Forelimb muscle (tissue), 1 donor: Measurements from ENCODE around the gene TMUB1. TPM values are rescaled to one million over a fixed set of nuclear protein-coding genes. Genes with fewer than 3 reads are reported as not detected.

ENCODE experiments used
- DNase-seq: peaks from one replicate; pipeline ENCODE4 v3.0.0-alpha.2; 2013; ENCODE audit warnings: low read depth
- polyA plus RNA-seq: library from polyadenylated mRNA; unstranded; fragments of 120-200 nt; gene quantifications from one replicate; pipeline ENCODE4 v1.2.1, GENCODE V29; 2013; ENCODE audit not compliant: insufficient read length

Gene TMUB1
- polyA plus RNA-seq, 1 donor: 41.6 TPM

DNA sequence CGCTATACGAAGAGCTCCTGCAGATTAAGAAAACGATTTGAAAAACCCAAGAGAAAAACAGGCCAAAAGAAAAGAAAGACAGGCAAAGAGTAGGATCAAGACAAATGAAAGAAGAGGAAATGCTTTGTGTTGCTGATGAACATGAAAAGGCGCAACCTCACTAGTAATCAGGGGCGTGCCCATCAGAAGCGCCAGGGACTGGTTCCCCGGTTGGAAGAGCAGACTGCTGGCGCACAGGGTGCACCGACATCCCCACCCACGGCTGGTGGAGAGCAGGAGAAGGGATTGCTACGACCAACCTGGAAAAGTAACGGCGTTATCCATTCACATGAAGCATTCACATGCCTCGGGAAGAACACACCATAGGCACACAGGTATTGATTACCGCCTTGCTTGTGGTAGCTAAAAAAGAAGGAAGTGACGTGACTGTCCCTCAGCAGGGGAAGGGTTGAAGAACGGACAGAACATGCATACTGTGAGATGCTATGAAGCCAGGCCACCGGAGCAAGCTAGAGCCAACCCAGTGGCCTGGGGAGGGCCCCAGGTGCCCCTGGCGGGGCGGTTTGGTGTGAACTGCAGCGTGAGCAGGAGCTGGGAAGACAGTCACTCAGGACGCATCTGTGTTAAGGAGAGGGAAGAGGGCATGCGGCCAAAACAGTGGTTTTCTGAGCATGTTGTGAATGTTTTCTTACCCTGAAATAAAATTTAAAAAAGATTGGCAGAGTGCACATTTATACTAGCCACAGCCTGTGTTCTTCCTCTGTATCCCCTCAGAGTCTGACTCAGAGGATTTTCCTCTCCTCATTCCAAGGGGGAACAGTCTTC, 21.3 kb upstream of the TMUB1 start:
- no peak for DNase-seq

DNA sequence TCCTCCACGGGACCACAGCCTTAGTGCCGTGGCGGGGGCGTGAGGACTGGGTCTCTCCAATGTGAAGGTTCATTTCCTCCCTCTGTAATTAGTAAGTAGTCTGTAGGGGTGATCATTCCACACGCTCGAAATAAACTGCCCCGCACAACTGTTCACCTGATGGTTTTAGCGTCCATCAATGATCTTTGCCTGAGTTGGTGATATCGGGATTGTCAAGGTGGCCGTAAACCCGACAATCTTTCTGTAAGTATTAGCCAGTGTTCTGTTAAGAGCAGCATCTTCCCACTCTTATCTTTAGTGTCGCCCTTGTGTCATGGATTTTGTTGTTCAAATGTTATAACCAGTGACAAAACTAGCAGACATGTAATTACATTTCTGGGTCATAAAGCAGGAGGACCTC, 20.7 kb upstream of the TMUB1 start:
- no peak for DNase-seq

DNA sequence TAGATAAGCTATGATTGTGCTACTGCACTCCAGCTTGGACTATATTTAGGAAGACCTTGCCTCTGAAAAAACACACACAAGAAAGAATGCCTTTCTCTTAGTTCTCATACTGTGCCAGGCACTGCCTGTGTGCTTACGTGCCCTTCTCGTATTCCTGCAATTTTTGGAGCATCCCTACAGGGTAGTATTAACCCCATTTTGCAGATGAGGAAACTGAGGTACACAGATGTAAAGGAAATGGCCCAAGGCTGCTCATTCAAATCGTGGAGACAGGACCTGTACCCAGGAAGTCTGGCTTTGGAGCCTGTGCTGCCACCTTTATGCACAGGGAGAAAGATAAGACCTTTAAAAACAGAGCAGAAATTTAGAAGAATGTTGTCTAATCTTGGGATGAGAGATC, 19.7 kb upstream of the TMUB1 start:
- no peak for DNase-seq

DNA sequence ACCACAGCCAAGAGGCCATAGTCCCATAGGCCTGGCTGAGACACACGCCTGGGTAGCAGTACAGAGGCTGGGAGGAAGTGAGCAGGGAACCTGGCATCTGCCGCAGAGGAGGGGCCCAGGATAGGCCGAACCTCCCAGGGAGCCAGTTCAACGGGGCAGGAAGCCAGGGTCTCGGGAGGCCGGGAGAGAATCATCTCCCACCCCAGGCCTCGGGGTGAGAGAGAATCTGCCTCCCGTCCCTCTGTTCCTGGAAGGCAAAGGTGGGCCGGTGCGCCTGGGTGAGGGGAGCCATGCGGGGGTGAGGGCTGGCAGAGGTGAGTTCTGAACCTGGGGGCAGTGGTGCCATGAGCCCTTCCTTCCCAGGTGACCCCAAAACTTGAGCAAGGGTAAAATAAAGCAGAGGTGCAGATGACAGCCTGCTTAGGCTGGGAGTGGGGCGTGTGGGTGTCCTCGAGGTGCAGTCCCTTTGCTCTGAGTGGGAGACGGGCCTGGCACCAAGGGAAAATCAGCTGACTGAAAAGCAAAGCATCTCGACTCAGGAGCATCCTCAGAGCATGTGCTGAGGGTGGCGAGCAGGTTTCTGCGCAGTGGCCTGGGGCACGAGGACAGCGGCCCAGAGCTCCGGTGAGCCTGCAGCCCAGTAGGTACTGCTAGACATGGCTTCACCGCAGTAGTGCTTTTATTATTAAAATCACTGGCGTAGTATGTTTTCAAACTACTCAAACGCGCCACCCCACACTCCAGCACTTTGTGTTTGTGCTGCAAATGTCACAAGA, 18.5 kb upstream of the TMUB1 start:
- no peak for DNase-seq

DNA sequence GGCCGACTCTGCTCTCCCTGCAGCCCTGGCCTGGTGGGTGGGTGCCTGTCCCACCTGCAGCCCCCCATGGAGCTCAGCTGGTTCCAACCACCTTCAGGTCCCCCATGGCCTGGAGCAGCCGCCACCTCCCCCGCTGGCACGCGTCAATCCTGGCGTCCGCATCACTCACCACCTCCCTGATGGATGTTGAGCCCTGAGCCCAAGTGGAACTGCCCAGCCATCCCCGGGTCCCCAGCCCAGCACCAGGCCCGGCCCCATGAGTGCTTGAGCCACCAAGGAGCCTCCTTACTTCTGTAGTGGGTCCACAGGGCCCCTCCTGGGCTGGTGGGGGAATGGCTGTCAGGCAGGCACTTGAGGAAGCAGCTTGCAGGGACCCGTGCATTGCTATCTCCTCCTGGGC, 17.6 kb upstream of the TMUB1 start:
- DNase-seq: no peak

DNA sequence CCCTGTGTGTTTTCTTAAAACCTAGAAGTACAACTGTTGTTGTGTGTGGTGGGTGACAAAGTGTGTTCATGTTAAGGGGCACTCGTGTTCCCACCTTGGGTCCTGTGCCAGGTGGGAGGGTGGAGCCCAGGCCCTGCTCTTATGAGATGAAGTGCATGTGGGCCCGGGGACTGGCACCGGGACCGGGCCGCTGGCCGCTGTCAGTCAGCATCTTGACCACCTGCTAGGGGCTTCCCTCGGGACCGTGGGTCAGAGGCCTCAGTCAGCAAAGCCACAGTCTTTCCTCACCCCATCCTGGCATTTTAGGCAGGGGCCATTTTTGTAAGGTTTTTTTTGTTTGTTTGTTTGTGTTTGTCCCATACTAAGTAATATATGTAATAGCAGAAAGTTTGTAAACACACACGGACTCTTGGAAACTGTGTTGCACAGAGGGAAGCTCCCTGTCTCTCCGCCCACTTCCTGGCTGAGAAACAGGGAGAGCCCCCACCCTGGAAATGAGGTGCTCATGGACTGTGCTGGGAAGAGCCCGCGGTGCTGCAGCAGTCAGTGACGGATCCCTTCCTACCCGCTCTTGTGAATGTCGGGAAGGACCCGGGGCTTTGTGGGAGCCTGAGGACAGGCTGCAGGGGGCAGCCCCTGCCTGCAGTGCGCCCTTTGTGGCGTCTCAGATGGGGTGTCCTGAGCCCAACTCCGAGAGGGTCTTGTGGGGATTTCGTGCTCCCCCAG, 16.4 kb upstream of the TMUB1 start:
- no peak for DNase-seq

DNA sequence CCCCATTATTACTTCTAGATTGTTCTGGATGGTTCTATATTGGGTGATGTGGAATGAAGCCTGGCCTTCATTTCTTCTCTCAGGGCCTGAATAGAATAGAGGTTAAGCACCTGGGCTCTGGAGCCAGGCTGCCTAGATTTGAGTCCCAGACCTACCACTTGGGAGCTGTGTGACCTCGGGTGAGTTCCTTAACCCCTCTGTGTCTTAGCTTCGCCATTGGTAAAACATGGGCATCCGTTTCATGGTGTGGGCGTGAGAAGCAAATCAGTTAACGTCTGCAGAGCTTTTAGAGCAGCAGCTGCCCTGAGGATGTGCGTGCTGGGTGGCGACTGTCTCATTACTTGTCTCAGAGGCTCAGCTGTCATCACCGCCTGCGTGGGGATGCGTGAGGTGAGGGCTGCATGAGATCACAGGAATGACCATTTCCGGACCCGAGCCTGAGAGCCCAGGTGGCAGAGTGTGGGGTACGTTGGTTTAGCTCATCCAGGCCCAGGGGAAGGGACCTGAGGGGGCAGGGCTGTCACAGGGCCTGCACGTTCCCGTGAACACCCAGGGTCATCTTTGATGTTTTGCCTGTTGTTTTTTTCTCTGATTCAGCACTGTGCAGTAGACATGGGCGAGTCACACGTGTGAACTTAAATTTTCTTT, 12.7 kb upstream of the TMUB1 start:
- no peak for DNase-seq

DNA sequence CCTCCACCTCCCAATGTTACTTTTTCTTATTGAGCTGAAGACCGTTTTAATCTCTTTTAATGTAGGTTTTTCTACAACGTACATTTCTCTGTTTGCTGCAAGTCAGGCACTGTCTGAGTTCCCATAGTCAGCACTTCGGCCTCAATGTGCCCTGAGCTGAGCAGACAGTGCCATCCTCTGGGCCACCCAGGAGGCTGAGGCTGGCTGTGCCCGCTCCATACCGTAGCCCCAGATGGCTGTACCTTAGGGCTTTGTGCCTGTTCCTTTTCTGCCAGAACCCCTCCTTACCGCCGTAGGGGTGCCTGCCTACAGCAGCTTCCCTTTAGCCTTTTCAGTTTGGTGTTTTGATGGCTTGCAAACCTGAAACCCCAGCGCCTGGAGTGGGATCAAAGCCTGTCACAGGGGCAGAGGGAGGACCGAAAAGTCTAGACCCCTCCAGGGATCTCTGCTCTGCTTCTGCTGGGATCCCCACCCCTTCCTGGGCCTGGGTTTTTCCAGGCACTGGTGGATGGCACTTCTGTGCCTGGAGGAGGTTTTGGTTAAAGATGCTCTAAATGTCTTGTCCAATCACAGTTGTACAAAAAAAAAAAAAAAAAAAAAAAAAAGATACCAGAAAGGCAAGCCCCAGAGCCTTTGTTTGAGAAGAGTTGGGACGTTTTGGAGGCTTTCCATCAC, 12.0 kb upstream of the TMUB1 start:
- no peak for DNase-seq

DNA sequence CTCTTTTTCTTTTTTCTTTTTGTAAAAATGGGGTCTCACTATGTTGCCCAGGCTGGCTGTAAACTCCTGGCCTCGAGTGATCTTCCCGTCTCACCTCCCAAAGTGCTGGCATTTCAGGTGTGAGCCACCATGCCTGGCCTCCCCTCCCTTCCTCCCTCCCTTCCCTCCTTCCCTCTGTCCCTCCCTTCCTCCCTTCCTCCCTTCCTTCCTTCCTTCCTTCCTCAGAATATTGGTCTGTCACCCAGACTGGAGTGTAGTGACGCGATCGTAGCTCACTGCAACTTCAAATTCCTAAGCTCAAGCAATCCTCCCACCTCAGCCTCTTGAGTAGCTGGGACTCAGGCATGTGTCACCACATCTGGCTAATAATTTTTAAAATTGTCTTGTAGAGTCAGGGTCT, 11.4 kb upstream of the TMUB1 start:
- DNase-seq: no peak

DNA sequence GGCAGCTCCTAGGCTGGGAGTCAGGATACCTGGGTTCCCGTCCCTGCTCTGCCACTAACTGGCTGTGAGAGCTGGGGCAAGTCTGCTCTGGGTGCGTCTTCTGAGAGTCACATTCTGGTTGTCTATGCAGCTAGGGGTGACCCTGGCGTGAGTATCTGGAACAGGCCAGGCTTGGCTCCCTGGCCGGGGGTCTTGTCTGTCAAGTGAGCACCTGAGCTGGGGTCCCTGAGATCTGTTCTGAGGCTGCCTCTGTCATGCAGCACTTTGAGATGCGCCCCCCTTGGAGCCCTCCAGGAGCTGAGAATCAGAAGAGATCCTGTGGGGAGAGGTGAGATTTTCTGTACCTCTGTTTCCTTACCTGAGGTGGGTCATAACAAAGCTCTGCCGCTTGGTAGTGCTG, 10.5 kb upstream of the TMUB1 start:
- no peak for DNase-seq

DNA sequence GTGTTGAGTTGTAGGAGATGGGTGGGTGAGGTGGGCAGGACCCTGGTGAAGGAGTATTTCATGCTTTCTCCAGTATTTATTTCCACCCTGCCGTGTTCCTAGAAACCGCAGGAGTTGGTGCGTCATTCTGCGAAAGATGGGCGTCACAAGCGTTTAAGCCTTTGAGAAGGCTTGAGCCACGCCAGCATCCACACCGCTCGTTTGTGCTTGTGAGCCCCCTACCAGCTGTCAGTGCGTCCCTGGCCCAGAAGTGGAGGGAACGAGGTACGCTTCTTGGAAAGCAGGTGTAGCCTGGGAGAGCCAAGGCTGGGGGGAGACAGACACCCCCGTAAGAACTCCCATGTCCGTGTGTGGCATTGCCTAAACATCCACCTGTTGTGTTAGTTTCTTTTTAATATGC, 8.7 kb upstream of the TMUB1 start:
- DNase-seq: no peak

DNA sequence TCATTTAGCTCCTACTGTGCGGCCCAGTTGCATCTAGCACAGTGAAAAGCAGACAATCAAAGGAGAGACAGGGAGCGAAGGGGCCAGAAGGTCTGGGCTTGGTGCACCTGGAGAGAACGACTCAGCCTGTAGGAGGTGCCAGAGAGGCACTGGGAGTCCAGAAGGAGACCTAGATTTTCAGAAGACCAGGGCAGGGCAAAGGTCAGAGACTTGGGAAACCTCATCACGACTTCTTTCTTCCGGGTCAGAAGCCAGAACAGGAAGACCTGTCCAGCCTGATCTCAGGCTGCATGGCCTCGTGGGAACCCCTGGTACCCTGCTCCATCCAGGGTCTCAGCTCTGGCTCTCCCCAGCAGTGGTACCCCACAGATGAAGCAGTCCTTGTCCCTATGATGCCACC, 8.1 kb upstream of the TMUB1 start:
- no peak for DNase-seq

DNA sequence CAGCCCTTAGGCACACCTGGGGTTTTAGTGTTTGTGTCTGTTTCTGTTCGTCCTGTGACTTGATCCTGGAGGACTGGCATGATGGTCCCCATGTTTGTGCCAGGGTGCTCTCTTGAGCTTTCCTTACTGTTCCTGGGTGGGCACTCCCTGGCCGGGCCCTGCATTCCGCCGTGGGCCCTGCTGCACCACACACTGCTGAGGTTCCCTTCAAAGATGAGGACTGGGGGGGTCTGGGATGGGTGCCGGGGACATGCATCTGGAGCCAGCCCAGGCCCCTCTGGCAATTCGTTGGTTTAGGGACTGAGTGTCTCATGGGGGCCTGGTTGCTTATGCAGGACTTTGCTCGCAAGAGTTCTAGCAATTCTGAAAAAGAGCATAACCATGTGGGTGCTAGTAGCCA, 7.7 kb upstream of the TMUB1 start:
- no peak for DNase-seq

DNA sequence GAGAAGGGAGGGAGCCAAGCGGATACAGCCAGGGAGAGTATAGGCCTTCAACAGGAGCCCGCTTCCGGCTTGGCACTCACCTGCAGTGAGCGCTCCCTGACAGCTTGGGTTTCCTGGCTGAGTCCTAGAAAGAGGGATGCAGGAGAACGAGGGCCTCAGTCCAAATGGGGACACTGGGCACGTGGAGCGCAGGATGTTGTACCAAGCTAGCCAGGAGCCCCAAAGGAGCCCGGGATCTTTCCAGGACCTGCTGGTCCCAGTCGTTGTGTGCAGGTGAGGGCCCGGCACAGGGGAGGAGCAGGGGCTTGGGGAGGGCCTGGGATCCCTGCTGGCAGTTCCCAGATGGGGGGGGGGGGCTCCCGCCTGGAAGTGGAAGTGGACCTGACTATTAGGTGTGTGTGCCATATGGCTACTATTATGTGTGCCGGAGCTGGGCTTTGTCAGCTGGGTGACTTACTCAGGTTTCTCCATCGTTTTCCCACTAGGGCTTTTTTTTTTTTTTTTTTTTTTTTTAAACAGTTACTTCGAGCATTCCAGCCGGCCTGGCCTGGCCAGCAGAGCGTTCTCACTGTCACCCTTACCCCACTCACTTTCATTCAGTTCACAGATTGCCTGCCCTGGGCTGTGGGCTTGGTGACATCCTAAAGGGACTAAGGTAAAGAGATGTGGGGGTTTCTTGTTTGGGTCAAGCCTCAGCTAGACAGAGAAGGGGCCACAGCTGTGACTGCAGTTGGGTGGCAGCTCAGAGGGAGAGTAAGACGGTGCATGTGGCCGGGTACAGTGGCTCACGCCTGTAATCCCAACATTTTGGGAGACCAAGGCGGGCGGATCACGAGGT, 6.8 kb upstream of the TMUB1 start:
- no peak for DNase-seq

DNA sequence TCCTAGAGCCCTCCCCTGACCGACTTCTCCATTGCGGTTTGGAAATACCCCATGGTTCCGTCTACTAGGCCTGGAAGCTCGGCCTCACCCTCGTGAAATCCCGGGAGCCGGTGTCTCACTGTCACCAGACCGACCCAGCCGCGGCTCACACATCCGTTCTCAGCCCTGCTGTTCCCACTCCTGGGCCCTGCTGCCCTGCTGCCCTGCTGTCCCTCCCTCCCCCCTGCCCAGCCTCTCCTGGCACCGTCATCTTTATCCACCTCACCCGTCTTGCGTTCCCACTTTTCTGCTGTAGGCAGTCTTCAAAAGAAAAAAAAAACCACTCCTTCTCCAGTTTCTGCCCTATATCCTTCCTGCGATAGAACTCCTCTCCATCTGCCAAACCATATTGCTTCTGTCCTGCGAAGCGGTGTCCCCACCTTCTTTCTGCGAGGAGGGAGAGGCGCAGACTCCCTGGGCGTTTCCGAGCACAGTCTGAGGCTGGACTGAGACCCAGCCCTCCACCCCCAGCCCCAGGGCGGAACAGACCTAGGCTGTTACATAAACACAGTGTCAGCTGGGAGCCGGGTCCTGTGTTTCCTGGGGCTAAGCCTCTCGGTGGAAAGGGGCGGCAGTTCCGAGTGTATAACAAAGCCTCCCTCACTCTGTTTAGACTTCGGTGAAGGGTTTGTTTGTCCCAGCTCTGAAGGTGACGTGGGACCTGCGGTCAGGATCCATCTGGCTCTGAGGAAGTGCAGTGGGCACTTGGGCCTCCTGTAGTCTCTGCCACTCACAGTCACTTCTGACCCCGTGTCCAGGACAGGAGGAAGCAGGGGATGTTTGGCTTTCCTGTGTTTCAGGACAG, 5.8 kb upstream of the TMUB1 start:
- DNase-seq: no peak

DNA sequence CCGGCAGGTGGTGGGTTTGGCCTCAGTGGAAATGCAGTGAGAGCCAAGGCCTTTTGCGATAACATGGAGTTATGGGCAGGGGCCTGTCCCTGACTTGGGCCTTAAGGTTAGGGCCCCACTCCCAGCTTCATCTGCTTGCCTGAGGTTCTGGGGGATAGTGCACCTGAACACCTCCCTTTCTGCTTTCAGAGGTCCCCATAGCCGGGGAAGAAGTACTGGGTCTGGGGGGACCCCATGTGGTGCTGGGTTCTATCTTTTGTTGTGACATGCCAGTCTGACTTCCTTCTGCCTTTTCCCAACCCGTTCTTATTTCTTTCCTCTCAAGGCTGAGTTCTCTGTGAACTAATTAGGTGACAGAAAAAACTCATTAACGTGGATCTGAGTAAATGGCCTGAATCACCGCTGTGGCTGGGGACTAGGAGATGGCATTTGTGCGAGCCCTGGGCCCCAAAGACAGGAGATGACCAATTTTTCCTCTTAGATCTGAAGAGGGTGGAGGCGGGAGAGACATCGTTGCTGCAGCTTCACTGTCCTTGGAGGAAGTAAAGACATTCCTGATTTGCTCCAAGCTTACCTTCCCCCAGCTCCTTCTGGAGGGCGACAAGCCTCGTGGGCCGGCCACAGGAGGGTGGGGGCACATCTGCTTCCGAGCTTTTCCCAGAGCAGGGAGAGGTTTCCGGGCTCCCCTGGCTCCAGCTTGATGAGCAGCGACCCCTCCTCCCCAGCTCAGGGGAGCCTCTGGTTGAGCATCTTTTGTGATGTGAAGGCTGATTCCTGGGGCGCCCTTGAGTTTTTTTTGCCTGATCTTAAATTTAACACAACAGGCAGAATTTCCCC, 4.9 kb upstream of the TMUB1 start:
- DNase-seq: no peak

DNA sequence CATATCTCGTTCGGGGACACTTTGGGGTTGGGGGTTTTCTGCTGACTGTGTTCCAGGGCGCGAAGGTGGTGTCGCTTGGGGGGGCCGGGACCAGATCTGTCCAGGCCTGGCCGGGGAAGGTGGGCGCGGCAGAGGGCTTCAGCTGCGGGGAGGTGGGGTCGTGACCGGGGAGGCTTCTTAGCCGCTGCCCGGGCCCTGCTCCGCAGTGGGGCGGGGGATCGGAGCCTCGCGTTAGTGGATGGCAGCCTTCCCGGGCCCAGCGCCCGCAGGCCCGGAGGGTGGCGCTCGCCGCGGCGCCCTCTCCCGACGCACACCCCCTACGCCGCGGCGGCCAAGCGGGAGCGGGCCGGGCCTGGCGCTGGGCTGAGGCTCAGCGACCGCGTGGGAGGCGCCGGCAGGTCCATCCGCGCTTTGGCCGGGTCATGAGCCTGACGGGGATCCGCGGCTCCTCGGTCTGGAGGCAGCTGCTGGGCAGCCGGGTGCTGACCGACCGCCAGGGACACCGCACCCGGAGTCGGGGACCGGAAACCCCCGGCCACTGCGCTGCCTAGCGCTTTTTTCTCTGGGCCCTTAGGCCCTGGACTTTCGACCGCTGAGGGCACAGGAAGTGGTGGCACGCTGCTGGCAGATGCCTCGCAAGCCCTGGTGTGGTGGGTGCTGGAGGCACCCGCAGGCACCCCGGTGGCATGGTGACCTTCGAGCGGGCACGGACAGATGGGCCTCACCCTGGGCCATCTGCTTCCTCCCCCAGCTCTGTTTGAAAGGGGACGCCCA, 4.1 kb upstream of the TMUB1 start:
- no peak for DNase-seq

DNA sequence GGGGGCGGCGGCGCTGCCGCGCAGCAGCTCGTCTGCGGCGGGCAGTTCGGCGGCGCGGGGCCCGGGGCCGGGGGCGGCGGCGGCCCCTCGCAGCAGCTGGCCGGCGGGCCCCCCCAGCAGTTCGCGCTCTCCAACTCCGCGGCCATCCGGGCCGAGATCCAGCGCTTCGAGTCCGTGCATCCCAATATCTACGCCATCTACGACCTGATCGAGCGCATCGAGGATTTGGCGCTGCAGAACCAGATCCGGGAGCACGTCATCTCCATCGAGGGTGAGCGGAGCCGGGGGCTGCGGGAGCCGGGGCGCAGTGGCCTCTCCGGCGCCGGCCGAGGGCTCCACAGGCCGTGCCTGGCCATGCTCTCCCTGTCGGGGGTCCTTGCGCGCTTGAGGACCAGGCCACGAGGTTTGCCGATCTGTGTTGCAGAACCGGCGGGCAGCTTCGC, 3.5 kb upstream of the TMUB1 start:
- no peak for DNase-seq
